Upper lobe of left lung (tissue), 6 donors: ENCODE data around the gene AFG3L2. TPM values are rescaled to one million over a fixed set of nuclear protein-coding genes. Genes with fewer than 3 reads are reported as not detected.
A peak's percentile ranks its signal among the peaks of the same experiment; 100 is the strongest.

Experiments
- ATAC-seq, 2 donors: fragments of 200-7000 bp; cut with Tn5 transposase; one replicate each; pipeline ENCODE4 v1.9.1; 2022; ENCODE audit warnings: mild to moderate bottlenecking in 2 of 2, moderate library complexity in 2 of 2; ENCODE audit not compliant: low FRiP score in 2 of 2
- DNase-seq, 2 donors: peaks; one replicate each; pipeline ENCODE4 v3.0.0-alpha.2; 2019 to 2020
- H3K27ac ChIP-seq, 4 donors: fragments of 200-600 bp; sonication (generic); one replicate each; pipeline ENCODE4 v1.5.1; 2016 to 2019
- H3K27me3 ChIP-seq, 4 donors: fragments of 200-600 bp; sonication (generic); one replicate each; pipeline ENCODE4 v1.5.1; 2017 to 2019
- H3K36me3 ChIP-seq, 4 donors: fragments of 200-600 bp; sonication (generic); one replicate each; pipeline ENCODE4 v1.5.1; 2016 to 2019
- H3K4me1 ChIP-seq, 4 donors: fragments of 200-600 bp; sonication (generic); one replicate each; pipeline ENCODE4 v1.5.1; 2018 to 2019
- H3K4me3 ChIP-seq, 4 donors: fragments of 200-600 bp; sonication (generic); one replicate each; pipeline ENCODE4 v1.5.1; 2017 to 2019; ENCODE audit warnings: mild to moderate bottlenecking in 2 of 4, moderate library complexity in 1 of 4
- H3K9me3 ChIP-seq, 4 donors: fragments of 200-600 bp; sonication (generic); one replicate each; pipeline ENCODE4 v1.5.1; 2018 to 2019
- EP300 ChIP-seq, 4 donors: sonication (generic); formaldehyde crosslinking; IDR thresholded peaks; one replicate each; pipeline ENCODE4 v1.5.1; 2017; ENCODE audit warnings: antibody characterized with exemption in 4 of 4, control low read depth in 2 of 4
- POLR2A ChIP-seq, 4 donors: fragments of 450-650 bp; IDR thresholded peaks; one replicate each; pipeline ENCODE4 v1.5.1; 2016 to 2017; ENCODE audit warnings: antibody characterized with exemption in 4 of 4, mild to moderate bottlenecking in 2 of 4
- POLR2AphosphoS5 ChIP-seq, 2 donors: sonication (generic); formaldehyde crosslinking; IDR thresholded peaks; one replicate each; pipeline ENCODE4 v1.5.1; 2017; ENCODE audit warnings: antibody characterized with exemption in 2 of 2
- WGBS, 2 donors: methylation state at CpG; one replicate each; pipeline ENCODE4 v1.1.5; 2017 to 2018; 5-methylcytosine and 5-hydroxymethylcytosine counted together
- total RNA-seq, 6 donors: library from RNA; depleted of rRNA in 4 of 6; stranded (reverse); fragments of >200 nt in 4 of 6; gene quantifications; one replicate each; pipeline versions ENCODE4 v1.1.0 to v1.2.1, GENCODE V29; 2016 to 2021
- TF ChIP-seq, protein P1 (sequence below), 6 experiments: fragments of 450-650 bp in 4 of 6; fragments of 200-600 bp in 2 of 6; sonication (generic) in 2 of 6; IDR thresholded peaks; one replicate each; pipeline ENCODE4 v1.5.1; 2016 to 2019; ENCODE audit warnings: antibody characterized with exemption in 6 of 6
- donor health status: DM: no; HTN: no; CAD: no; lungs with moderate emphysema.
- donor health status: DM: no; HTN: yes; CAD: no; lungs with severe emphysema.

Gene AFG3L2
- total RNA-seq, 6 donors from 2014 or later = 31.3 to 55.6 (median 38.3) TPM

GRCh38 chr18:12361770-12362378, 15.2 kb downstream of the AFG3L2 start:
- H3K27ac ChIP-seq = no peak overlapping the region
- no peaks in the 10 kb centered on the region for H3K9me3 ChIP-seq
- no peak overlapping the region for H3K4me3 ChIP-seq
- no peak for TF ChIP-seq EP300 (IDR thresholded peaks at IDR 0.05)
- TF ChIP-seq, protein P1, sequence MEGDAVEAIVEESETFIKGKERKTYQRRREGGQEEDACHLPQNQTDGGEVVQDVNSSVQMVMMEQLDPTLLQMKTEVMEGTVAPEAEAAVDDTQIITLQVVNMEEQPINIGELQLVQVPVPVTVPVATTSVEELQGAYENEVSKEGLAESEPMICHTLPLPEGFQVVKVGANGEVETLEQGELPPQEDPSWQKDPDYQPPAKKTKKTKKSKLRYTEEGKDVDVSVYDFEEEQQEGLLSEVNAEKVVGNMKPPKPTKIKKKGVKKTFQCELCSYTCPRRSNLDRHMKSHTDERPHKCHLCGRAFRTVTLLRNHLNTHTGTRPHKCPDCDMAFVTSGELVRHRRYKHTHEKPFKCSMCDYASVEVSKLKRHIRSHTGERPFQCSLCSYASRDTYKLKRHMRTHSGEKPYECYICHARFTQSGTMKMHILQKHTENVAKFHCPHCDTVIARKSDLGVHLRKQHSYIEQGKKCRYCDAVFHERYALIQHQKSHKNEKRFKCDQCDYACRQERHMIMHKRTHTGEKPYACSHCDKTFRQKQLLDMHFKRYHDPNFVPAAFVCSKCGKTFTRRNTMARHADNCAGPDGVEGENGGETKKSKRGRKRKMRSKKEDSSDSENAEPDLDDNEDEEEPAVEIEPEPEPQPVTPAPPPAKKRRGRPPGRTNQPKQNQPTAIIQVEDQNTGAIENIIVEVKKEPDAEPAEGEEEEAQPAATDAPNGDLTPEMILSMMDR (IDR thresholded peaks at IDR 0.05) = no peak
- no peaks in the 10 kb centered on the region for H3K27me3 ChIP-seq
- WGBS, 2 donors = 77 to 90% methylated on average over 3 of the region's 3 CpGs
- no peak for ATAC-seq
- no peak for DNase-seq
- no peaks in the 10 kb centered on the region for H3K4me1 ChIP-seq
- H3K36me3 ChIP-seq = peaks cover 21 to 95% (median 74%) of the 10 kb centered on the region in 4 donors

GRCh38 chr18:12359515-12359927, 17.5 kb downstream of the AFG3L2 start:
- Histone ChIP-seq H3K27me3 (no peaks in the 10 kb centered on the region), H3K4me1 (no peaks in the 10 kb centered on the region), H3K9me3 (no peaks in the 10 kb centered on the region), H3K36me3 (peaks cover 27 to 97% (median 73%) of the 10 kb centered on the region in 4 donors), H3K27ac (no peak overlapping the region), H3K4me3 (no peak overlapping the region)
- no peak for ATAC-seq
- no peak for TF ChIP-seq POLR2A (IDR thresholded peaks at IDR 0.05)
- no peak for TF ChIP-seq EP300 (IDR thresholded peaks at IDR 0.05)
- WGBS, 2 donors = 86 to 91% methylated on average over 5 of the region's 5 CpGs
- DNase-seq = no peak

DNA sequence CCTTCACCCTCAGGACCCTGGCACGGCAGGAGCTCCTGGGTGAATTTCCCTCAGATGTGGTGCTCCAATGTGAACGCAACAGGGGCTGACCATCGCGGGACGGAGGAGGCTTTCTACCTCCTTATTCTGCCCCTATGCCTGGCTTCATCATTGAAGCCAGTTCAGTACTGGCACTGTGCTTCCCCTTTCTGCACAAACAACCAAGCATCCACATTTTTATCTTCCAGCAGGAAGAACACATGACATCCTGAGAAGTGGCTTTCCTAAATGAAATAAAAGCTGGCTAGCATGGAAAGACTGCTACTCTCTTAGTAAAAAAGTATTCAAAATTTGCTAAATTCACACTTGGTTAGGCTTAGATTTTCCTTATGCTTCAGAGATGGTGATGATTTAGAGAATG, 24.8 kb downstream of the AFG3L2 start:
- no peak overlapping the region for H3K27ac ChIP-seq
- ATAC-seq = no peak

GRCh38 chr18:12347895-12348294, 29.1 kb downstream of the AFG3L2 start:
- Histone ChIP-seq H3K9me3 (no peaks in the 10 kb centered on the region), H3K27me3 (no peaks in the 10 kb centered on the region), H3K36me3 (peaks cover 41 to 96% (median 88%) of the 10 kb centered on the region in 4 donors), H3K27ac (no peak overlapping the region), H3K4me3 (no peak overlapping the region), H3K4me1 (no peaks in the 10 kb centered on the region)
- no peak for DNase-seq
- WGBS, 2 donors = 83 to 93% methylated on average over 4 of the region's 4 CpGs
- ATAC-seq = no peak
- no peak for TF ChIP-seq EP300 (IDR thresholded peaks at IDR 0.05)
- TF ChIP-seq, protein P1 (IDR thresholded peaks at IDR 0.05) = no peak
- TF ChIP-seq POLR2AphosphoS5 (IDR thresholded peaks at IDR 0.05) = no peak
- no peak for TF ChIP-seq POLR2A (IDR thresholded peaks at IDR 0.05)

More for the DNA sequence above, 24.8 kb downstream of the AFG3L2 start:
- 93 to 98% methylated on average over 5 of the region's 5 CpGs for WGBS, 2 donors
- no peak overlapping the region for H3K4me3 ChIP-seq
- H3K4me1 ChIP-seq = no peaks in the 10 kb centered on the region
- peaks cover 35 to 97% (median 75%) of the 10 kb centered on the region in 4 donors for H3K36me3 ChIP-seq
- TF ChIP-seq POLR2A (IDR thresholded peaks at IDR 0.05) (no peak), EP300 (IDR thresholded peaks at IDR 0.05) (no peak), POLR2AphosphoS5 (IDR thresholded peaks at IDR 0.05) (no peak)
- TF ChIP-seq, protein P1 (IDR thresholded peaks at IDR 0.05) = no peak
- H3K27me3 ChIP-seq = no peaks in the 10 kb centered on the region
- no peak for DNase-seq
- no peaks in the 10 kb centered on the region for H3K9me3 ChIP-seq

DNA sequence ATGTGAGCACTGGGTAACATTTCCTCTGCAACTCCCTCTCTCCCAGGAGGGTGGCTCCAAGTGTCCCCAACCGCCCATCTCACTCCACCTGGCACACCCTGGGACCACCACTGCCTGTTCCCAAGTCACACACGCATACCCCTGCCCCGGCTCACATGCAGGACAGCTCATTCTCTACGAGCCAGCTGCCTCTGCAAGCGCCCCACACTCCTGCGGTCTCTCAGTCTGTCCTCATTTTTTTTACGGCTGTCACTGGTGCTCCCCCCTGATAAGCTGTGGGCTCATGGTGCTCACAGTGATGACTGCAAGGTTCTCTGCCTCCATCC, 30.8 kb downstream of the AFG3L2 start:
- no peak for TF ChIP-seq POLR2AphosphoS5 (IDR thresholded peaks at IDR 0.05)
- TF ChIP-seq, protein P1 (IDR thresholded peaks at IDR 0.05) = no peak
- no peak for TF ChIP-seq POLR2A (IDR thresholded peaks at IDR 0.05)
- DNase-seq (no peak), ATAC-seq (peak in 1 of 2 donors; percentile 61)
- Histone ChIP-seq H3K27ac (no peak overlapping the region), H3K36me3 (peaks cover 33 to 96% (median 84%) of the 10 kb centered on the region in 4 donors), H3K9me3 (no peaks in the 10 kb centered on the region), H3K4me1 (no peaks in the 10 kb centered on the region), H3K4me3 (no peak overlapping the region), H3K27me3 (no peaks in the 10 kb centered on the region)
- WGBS, 2 donors = 95 to 97% methylated on average over 7 of the region's 7 CpGs
